GM18861 (cell line): ENCODE results near the gene LYVE1.

ENCODE experiments used
- ATAC-seq: cut with Tn5 transposase; IDR thresholded peaks from one replicate; pipeline ENCODE4 v1.9.1; 2021; ENCODE audit not compliant: unreplicated experiment

LYVE1 gene

GRCh38 chr11:10594407-10594806 is 25.9 kb upstream of the LYVE1 start:
- ATAC-seq: no peak

DNA sequence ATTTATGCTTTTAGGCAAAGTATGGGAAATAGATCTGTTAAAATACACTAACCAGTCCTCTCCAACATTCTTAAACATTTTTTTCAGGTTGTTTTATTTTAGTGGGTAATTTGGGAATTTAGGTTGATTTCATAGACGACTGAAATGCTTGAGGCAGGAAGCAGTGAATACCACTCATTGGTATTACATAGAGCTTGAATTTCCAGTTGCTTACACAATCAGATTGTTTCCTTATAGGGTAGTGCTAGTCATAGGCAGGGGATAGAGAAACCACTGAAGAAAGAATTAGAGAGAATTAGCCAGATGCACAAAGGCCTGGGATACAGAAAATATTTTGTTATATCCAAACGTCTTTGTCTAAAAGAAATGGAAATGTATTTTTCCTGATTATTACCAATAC is 23.9 kb upstream of the LYVE1 start:
- no peak for ATAC-seq

DNA sequence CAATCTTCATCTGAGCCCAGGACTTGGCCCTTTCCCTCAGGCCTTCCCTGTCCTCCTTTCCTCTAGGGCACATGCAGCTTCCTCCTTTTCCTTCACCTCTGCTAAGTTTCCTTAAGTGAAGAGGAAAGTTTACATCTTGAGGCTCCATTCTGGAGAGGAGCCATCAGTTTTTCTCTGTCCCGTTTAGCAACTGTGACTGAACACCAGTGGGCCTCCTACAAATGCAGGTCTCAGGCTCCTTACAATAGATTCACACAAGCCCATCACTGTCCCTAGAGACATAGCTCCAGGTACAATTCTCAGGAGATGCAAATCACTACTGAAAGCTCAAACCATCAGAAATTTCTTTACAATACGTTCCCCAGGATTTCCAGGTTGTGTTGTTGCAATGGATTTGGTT is 23.3 kb upstream of the LYVE1 start:
- no peak for ATAC-seq

DNA sequence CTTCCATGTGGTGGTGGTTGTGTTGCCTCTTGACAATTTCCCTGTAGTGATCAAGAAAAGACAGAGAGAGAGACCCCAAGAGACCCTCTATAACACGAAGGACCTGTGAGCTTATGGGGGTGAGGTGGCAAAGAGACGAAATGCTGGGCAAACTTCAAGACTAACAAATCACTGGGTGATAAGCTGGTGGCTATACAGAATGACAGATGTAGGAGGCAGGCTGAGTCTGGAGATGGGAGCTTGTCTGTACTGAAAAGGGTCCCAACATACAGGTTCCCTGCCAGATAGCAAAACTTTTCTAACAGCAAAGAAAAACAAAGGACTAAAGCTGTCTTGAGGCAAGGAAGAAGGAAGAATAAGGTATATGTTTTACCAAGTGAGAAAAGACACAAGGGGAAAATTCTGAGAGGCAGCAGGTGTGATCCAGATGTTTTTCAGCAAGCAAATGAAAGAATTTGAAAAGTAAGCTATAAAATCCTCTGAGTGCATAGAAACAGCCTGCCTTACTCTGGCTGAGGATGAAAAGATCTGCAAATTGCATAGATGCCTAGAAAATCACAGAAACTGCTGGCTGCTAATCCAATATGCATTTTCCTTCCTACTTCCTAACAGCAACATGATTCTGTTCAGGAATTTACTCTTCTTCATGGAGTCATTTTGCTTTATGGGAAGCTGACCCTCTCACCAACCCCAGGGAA is 21.9 kb upstream of the LYVE1 start:
- no peak for ATAC-seq

DNA sequence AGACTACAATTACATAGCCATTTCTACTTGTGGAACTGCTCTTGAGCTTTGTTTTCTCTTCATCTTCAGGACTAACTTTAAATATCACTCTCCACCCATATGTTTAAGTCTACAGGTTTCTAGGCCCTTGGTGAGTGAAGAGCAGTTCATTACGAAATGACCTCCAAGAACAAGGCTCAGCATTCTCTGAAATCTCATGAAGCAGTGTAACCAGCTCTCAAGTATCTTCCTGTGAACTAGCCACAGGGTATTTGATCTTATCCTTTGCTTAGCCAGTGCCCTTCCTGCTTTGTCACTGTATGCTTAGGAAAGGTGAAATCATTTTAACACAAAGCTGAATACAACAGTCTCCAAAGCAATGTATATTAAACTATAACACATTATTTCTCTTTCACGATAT is 20.4 kb upstream of the LYVE1 start:
- no peak for ATAC-seq

DNA sequence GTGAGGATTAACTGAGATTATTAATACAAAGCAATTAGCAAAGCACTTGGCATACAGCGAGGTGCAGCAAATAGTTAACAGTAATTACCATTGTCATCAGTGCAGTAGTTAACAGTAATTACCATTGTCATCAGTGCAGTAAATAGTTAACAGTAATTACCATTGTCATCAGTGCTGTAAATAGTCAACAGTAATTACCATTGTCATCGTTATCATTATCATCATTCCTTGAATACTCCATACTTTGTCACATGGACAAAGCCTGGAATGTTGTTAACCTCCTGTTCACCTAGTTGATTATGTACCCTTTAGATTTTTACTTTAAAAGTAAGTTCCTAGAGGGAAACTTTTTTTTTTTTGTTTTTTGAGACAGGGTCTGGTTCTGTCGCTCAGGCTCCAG is 19.5 kb upstream of the LYVE1 start:
- no peak for ATAC-seq

GRCh38 chr11:10587388-10587787 is 18.9 kb upstream of the LYVE1 start:
- ATAC-seq: no peak

- ATAC-seq: no peak
Measured at GRCh38 chr11:10584071-10584501, 15.6 kb upstream of the LYVE1 start.

- no peak for ATAC-seq
Measured at GRCh38 chr11:10581481-10582019, 13.1 kb upstream of the LYVE1 start.

- ATAC-seq: no peak
Measured at GRCh38 chr11:10580623-10581022, 12.2 kb upstream of the LYVE1 start.

- ATAC-seq: no peak
Measured at GRCh38 chr11:10579700-10580099, 11.2 kb upstream of the LYVE1 start.

- ATAC-seq: no peak
Measured at GRCh38 chr11:10576035-10576398, 7.6 kb upstream of the LYVE1 start.

GRCh38 chr11:10575346-10576034 is 7.0 kb upstream of the LYVE1 start:
- ATAC-seq: no peak

DNA sequence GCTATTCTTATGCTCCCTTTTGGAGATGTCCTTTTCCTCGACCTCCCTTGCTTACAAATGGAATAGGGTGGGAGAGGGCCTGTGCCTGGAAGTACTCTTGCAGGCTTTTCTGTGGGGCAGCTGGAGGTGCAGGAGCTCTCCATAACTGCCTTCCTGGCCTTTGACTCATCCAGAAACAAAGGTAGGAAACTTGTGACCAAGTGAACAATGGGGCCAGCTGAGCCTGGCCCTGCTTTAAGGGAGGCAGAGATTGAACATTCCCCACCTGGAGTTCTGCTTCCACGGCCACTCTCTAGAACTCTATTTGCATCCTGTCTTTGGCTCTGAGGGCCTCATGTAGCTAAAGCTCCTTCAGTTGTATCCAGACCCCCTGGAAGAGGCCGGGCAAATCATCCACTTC is 5.1 kb upstream of the LYVE1 start:
- no peak for ATAC-seq

- no peak for ATAC-seq
Measured at GRCh38 chr11:10573028-10573427, 4.6 kb upstream of the LYVE1 start.

- no peak for ATAC-seq
Measured at GRCh38 chr11:10572533-10572932, 4.1 kb upstream of the LYVE1 start.

GRCh38 chr11:10567446-10567845 is 1.0 kb downstream of the LYVE1 start:
- no peak for ATAC-seq

DNA sequence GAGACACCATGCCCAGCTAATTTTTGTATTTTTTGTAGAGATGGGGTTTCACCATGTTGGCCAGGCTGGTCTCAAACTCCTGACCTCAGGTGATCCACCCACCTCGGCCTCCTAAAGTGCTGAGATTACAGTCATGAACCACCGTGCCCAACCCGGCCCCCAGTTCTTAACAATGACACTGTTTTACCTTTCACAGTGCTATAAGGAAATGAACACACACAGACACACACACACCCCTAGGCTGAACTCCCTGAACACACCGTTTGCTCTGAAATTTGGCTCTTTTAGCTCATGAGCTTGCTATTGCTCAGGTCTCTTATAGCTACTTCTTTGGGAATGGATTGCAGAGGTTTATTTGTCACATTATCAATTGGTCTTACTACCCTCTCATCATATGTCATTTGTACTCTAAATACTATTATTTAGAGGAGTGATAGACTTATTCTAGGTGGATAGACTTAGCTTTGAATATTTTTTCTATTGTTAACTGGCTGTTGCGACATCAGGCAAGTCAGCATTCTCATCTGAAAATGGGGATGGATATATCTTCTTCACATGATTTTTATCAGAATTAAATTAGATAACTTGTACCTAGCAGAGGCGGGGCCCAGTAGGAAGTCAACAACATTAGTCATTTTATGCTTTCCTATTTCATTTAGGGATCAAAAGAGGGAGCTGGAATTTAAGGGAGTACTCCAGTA is 2.1 kb downstream of the LYVE1 start:
- no peak for ATAC-seq

GRCh38 chr11:10565493-10565892 is 3.0 kb downstream of the LYVE1 start:
- ATAC-seq: no peak

GRCh38 chr11:10564696-10565318 is 3.7 kb downstream of the LYVE1 start:
- no peak for ATAC-seq

- no peak for ATAC-seq
Measured at GRCh38 chr11:10564030-10564429, 4.4 kb downstream of the LYVE1 start.

GRCh38 chr11:10561947-10562346 is 6.5 kb downstream of the LYVE1 start:
- no peak for ATAC-seq
